Smooth muscle cell (in vitro differentiated cells): ENCODE results near the gene RHAG. TPM values are rescaled to one million over a fixed set of nuclear protein-coding genes. Genes with fewer than 3 reads are reported as not detected.

Experiments used
- DNase-seq: peaks from one replicate; lab custom pipeline; 2025; ENCODE audit not compliant: unreplicated experiment; lab: John Stamatoyannopoulos, UW
- H2AFZ ChIP-seq: fragments of 200-600 bp; sonication (generic); 2 replicates; pipeline ENCODE4 v1.6.0; 2016; ENCODE audit warnings: antibody characterized with exemption, low read depth, mild to moderate bottlenecking
- H3F3A ChIP-seq: fragments of 200-600 bp; sonication (generic); 2 replicates; pipeline ENCODE4 v1.6.0; 2017; ENCODE audit warnings: antibody characterized with exemption, low read depth
- H3K27ac ChIP-seq: fragments of 200-600 bp; sonication (generic); 2 replicates; pipeline ENCODE4 v1.5.1; 2016; ENCODE audit warnings: low read depth, mild to moderate bottlenecking
- H3K27me3 ChIP-seq: fragments of 200-600 bp; sonication (generic); 2 replicates; pipeline ENCODE4 v1.6.1; 2016; ENCODE audit warnings: low read depth, mild to moderate bottlenecking
- H3K36me3 ChIP-seq: fragments of 200-600 bp; sonication (generic); 2 replicates; pipeline ENCODE4 v1.5.1; 2016; ENCODE audit warnings: low read depth
- H3K4me1 ChIP-seq: fragments of 200-600 bp; sonication (generic); 2 replicates; pipeline ENCODE4 v1.5.1; 2016; ENCODE audit warnings: low read depth
- H3K4me2 ChIP-seq: fragments of 200-600 bp; sonication (generic); 2 replicates; pipeline ENCODE4 v1.6.0; 2016; ENCODE audit warnings: mild to moderate bottlenecking
- H3K4me3 ChIP-seq: fragments of 200-600 bp; sonication (generic); 2 replicates; pipeline ENCODE4 v1.5.1; 2016; ENCODE audit warnings: mild to moderate bottlenecking
- H3K79me2 ChIP-seq: fragments of 200-600 bp; sonication (generic); 2 replicates; pipeline ENCODE4 v1.6.0; 2016; ENCODE audit warnings: low read depth, mild to moderate bottlenecking
- H3K9ac ChIP-seq: fragments of 200-600 bp; sonication (generic); 2 replicates; pipeline ENCODE4 v1.6.0; 2016; ENCODE audit warnings: low read depth
- H3K9me3 ChIP-seq: fragments of 200-600 bp; sonication (generic); replicated peaks from 2 replicates; pipeline ENCODE4 v1.5.1; 2016; ENCODE audit warnings: low read depth
- H4K20me1 ChIP-seq: fragments of 200-600 bp; sonication (generic); 2 replicates; pipeline ENCODE4 v1.6.0; 2016; ENCODE audit warnings: low read depth
- WGBS: methylation state at CpG from one replicate; pipeline ENCODE4 v1.1.7; 2016; ENCODE audit warnings: low lambda C conversion rate; 5-methylcytosine and 5-hydroxymethylcytosine counted together
- polyA plus RNA-seq: library from polyadenylated mRNA; unstranded; fragments of >200 nt; fragmentation: Nextera tagmentation; extraction: Ambion mirVana; gene quantifications from 2 replicates; pipeline ENCODE4 v1.2.1, GENCODE V29; 2016
- total RNA-seq: library from RNA; depleted of rRNA; stranded (reverse); fragments of >200 nt; gene quantifications from 2 replicates; pipeline ENCODE4 v1.2.3, GENCODE V29; 2014
- TF ChIP-seq, protein P1 (sequence below): fragments of 200-600 bp; sonication (generic); IDR thresholded peaks from 2 replicates; pipeline ENCODE4 v1.5.1; 2017; ENCODE audit warnings: borderline replicate concordance, mild to moderate bottlenecking, antibody characterized with exemption; ENCODE audit not compliant: insufficient read depth, poor library complexity, severe bottlenecking

RHAG gene
- total and polyA plus RNA-seq, 2 experiments from 2014 or later: not detected

DNA sequence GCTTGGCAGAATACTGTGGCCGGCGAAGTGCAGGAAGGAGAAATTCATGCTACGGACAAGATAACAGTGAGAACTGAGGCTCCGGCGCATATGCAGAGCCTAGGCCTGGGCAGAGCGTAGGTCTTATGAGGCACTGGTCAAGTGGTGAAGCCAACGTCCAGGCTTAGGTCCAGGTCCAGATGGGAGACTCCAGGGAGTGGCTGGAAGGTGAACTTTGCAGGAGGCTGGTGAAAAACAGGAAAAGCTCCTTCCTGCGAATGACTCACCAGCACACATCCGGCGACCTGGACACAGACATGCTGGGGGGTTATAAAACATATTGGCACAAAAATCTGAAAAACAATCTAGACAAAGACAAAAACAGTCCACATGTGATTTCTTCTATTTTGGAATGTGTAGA is 70.8 kb downstream of the RHAG start:
- Histone ChIP-seq H3K4me3 (no peak overlapping the region), H3K4me2 (no peak overlapping the region), H3F3A (no peaks in the 10 kb centered on the region), H3K79me2 (no peaks in the 10 kb centered on the region), H3K4me1 (no peaks in the 10 kb centered on the region), H3K27me3 (no peaks in the 10 kb centered on the region), H2AFZ (no peak overlapping the region), H3K9me3 (no peaks in the 10 kb centered on the region), H3K9ac (no peak overlapping the region), H3K36me3 (no peaks in the 10 kb centered on the region), H4K20me1 (no peaks in the 10 kb centered on the region), H3K27ac (no peak overlapping the region)
- TF ChIP-seq, protein P1, sequence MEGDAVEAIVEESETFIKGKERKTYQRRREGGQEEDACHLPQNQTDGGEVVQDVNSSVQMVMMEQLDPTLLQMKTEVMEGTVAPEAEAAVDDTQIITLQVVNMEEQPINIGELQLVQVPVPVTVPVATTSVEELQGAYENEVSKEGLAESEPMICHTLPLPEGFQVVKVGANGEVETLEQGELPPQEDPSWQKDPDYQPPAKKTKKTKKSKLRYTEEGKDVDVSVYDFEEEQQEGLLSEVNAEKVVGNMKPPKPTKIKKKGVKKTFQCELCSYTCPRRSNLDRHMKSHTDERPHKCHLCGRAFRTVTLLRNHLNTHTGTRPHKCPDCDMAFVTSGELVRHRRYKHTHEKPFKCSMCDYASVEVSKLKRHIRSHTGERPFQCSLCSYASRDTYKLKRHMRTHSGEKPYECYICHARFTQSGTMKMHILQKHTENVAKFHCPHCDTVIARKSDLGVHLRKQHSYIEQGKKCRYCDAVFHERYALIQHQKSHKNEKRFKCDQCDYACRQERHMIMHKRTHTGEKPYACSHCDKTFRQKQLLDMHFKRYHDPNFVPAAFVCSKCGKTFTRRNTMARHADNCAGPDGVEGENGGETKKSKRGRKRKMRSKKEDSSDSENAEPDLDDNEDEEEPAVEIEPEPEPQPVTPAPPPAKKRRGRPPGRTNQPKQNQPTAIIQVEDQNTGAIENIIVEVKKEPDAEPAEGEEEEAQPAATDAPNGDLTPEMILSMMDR: no peak
- no peak for DNase-seq
- WGBS: 85% methylated on average over 10 of the region's 10 CpGs

DNA sequence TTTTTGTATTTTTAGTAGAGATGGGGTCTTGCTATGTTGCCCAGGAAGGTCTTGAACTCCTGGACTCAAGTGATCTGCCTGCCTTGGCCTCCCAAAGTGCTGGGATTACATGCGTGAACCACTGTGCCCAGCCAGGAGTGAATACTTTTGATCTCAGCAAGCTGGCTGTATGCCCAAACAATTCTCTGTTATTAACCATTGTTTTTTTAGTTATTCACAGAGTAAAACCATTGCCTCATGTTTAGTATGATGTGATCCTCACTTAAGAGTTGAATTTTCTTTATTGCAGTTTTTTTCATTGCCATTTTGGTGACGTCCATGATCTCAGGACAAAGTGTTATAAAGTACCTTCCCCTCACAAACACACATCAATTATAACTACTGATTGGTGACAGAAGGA is 71.4 kb downstream of the RHAG start:
- Histone ChIP-seq H3K4me2 (no peak overlapping the region), H2AFZ (no peak overlapping the region), H3F3A (no peaks in the 10 kb centered on the region), H3K27me3 (no peaks in the 10 kb centered on the region), H4K20me1 (no peaks in the 10 kb centered on the region), H3K9ac (no peak overlapping the region), H3K27ac (no peak overlapping the region), H3K36me3 (no peaks in the 10 kb centered on the region), H3K9me3 (no peaks in the 10 kb centered on the region), H3K4me1 (no peaks in the 10 kb centered on the region), H3K79me2 (no peaks in the 10 kb centered on the region), H3K4me3 (no peak overlapping the region)
- DNase-seq: no peak
- TF ChIP-seq, protein P1: no peak
- WGBS: 76% methylated on average over 2 of the region's 2 CpGs

DNA sequence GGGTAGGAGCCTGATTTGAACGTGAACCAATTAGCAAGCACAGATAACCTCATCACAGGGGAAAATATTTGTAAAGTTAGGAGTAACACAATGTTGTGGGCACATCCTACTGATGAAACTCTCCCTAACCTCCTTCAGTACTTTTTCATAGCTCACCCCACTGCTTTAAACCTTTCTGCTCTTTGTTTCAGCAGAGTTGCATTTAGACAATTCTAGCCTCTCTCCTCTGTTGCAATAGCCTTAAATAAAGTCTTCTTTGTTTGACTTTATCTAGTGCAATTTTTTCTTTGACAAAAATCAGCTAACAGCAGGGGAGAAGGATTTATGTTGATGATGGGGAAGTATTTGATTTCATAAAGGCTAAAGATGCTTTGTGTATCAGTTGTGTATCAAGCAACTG is 72.1 kb downstream of the RHAG start:
- Histone ChIP-seq H3K4me2 (no peak overlapping the region), H3K9ac (no peak overlapping the region), H3K4me3 (no peak overlapping the region), H4K20me1 (no peaks in the 10 kb centered on the region), H3K27ac (no peak overlapping the region), H3K27me3 (no peaks in the 10 kb centered on the region), H2AFZ (no peak overlapping the region), H3K36me3 (no peaks in the 10 kb centered on the region), H3K79me2 (no peaks in the 10 kb centered on the region), H3F3A (no peaks in the 10 kb centered on the region), H3K4me1 (no peaks in the 10 kb centered on the region), H3K9me3 (no peaks in the 10 kb centered on the region)
- 88% methylated on average over 1 of the region's 1 CpG for WGBS
- TF ChIP-seq, protein P1: no peak
- no peak for DNase-seq

DNA sequence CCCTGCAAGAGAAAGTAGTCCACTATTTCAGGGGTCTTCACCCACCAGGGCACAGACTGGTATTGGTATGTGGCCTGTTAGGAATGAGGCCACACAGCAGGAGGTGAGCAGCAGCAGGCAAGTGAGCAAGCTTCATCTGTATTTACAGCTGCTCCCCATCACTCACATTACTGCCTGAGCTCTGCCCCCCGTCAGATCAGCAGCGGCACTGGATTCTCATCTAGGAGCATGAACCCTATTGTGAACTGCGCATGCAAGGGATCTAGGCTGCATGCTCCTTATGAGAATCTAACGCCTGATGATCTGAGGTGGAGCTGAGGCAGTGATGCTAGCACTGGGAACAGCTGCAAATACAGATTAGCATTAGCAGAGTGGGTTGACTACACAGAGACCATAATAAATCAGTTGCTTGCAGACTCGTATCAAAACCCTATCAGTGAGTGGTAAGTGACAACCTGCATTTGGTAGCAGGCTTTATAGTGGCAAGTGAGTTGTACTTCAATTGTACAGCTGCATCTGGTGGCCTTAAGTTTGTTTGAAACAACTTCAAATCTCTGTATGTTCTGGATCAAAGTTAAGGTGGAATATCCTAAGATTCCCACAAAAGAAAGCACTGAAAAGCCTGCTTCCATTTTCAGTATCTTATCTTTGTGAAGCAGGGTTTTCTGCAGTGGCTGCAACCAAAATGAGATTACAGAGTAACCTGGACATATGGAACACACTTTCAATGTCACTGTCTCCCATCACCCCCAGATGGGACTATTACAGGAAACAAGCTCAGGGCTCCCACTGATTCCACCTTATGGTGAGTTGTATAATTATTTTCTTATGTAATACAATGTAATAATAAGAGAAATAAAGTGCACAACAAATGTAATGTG is 73.4 kb downstream of the RHAG start:
- no peaks in the 10 kb centered on the region for H3K27me3 ChIP-seq
- no peaks in the 10 kb centered on the region for H3K4me1 ChIP-seq
- H3K4me2 ChIP-seq: no peak overlapping the region
- TF ChIP-seq, protein P1: no peak
- no peak overlapping the region for H3K9ac ChIP-seq
- no peak for DNase-seq
- no peaks in the 10 kb centered on the region for H3K9me3 ChIP-seq
- no peaks in the 10 kb centered on the region for H4K20me1 ChIP-seq
- no peak overlapping the region for H3K27ac ChIP-seq
- H3K4me3 ChIP-seq: no peak overlapping the region
- no peaks in the 10 kb centered on the region for H3K79me2 ChIP-seq
- H3F3A ChIP-seq: no peaks in the 10 kb centered on the region
- H3K36me3 ChIP-seq: no peaks in the 10 kb centered on the region
- no peak overlapping the region for H2AFZ ChIP-seq
- 80% methylated on average over 5 of the region's 5 CpGs for WGBS
